ENCODE measurements around the gene NAB1.

The NAB1 gene, protein sequence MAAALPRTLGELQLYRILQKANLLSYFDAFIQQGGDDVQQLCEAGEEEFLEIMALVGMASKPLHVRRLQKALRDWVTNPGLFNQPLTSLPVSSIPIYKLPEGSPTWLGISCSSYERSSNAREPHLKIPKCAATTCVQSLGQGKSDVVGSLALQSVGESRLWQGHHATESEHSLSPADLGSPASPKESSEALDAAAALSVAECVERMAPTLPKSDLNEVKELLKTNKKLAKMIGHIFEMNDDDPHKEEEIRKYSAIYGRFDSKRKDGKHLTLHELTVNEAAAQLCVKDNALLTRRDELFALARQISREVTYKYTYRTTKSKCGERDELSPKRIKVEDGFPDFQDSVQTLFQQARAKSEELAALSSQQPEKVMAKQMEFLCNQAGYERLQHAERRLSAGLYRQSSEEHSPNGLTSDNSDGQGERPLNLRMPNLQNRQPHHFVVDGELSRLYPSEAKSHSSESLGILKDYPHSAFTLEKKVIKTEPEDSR

DNA sequence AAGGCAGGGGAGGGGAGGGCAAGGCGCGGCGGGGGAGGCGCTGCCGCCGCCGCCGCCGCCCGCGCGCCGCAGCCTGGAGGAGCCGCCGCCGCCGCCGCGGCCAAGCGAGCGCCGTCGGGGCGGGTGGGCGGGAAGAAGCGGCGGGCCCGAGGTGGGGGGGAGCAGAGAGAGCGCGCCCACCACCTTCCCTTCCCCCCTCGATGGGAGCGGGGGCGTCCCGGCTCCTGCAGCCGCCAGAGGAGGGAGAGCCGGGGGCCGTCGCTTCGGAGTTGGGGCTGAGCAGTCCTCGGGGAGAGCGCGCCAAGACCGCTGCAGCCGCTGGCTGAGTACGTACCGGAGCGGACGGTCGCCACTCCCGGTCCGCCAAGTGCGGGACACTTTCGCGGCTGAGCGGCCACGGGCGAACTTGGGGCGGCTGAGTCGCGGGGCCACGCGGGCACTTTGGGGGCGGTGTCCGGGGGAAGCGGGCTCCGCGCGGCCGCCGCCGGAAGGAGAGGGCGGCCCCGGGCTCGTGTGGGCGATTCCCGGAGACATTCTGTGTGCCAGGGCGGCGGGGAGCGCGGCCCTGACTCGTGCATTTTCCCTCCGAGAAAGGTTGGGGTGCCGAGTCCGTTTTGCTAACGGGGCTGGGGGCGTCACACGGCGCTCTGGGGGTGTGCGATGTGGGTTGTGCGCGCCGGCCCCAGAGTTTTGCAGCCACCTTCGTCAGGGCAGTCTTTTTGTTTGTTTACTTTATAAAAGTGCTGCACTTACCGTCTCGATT lies at the start of gene NAB1:
TSS of gene NAB1 (plus strand) at position 49 of the 763 bp plus-strand sequence. CDS start 10,094 bp downstream, outside the sequence.
- TF ChIP-seq, protein P1, sequence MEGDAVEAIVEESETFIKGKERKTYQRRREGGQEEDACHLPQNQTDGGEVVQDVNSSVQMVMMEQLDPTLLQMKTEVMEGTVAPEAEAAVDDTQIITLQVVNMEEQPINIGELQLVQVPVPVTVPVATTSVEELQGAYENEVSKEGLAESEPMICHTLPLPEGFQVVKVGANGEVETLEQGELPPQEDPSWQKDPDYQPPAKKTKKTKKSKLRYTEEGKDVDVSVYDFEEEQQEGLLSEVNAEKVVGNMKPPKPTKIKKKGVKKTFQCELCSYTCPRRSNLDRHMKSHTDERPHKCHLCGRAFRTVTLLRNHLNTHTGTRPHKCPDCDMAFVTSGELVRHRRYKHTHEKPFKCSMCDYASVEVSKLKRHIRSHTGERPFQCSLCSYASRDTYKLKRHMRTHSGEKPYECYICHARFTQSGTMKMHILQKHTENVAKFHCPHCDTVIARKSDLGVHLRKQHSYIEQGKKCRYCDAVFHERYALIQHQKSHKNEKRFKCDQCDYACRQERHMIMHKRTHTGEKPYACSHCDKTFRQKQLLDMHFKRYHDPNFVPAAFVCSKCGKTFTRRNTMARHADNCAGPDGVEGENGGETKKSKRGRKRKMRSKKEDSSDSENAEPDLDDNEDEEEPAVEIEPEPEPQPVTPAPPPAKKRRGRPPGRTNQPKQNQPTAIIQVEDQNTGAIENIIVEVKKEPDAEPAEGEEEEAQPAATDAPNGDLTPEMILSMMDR (IDR thresholded peaks at IDR 0.05) = no peak
- H3K36me3 ChIP-seq (ENCODE audit: control insufficient read depth, insufficient read depth, low read length) = no peaks in the 10 kb centered on the region
- H3K79me2 ChIP-seq = peaks cover 12% of the 10 kb centered on the region

DNA sequence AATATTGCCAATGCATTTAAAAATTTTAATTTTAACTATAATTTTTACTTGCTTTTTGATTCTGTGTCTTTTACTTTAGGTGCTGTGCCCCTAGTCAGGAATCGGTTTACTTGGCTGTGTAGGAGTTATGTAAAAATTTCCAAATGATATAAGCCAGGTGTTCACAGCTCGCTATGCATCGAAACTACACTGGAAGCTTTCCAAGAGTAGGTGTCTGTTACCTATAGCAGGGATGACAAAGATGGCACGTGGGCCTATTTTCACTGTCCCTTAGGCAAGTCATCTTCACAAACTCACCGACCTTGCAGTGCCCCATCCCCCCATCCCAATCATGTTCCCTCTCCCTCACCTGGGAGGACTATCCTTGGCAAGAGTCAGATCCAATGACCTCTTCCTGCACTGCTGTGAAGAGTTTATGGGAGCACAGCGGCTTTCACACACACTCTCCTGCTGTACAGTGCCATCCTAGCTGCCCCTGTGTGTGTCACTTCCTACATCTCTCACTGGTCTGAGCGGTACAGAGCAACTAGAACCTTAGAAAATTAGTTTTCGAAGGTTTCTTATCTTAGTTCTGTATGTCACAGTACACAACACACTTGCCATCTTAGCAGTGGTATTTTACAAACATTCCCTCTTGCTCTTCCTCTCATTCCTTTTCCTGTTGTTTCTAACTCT lies 49.2 kb upstream of the NAB1 start:
- H3K9ac ChIP-seq = no peak overlapping the region
- H3K27ac ChIP-seq = no peak overlapping the region
- no peaks in the 10 kb centered on the region for H3K9me3 ChIP-seq (ENCODE audit: control insufficient read depth, low read length)
- TF ChIP-seq, protein P1 (IDR thresholded peaks at IDR 0.05) = no peak
- no peak overlapping the region for H3K4me2 ChIP-seq (ENCODE audit: low read length)
- peaks cover 5% of the 10 kb centered on the region for H3K4me1 ChIP-seq
- H3K4me3 ChIP-seq (ENCODE audit: low read depth, low read length) = no peak overlapping the region
- H3K79me2 ChIP-seq = no peaks in the 10 kb centered on the region
- H2AFZ ChIP-seq = no peak overlapping the region
- no peaks in the 10 kb centered on the region for H3K27me3 ChIP-seq (ENCODE audit: control insufficient read depth, insufficient read depth, low read length)
- H3K36me3 ChIP-seq (ENCODE audit: control insufficient read depth, insufficient read depth, low read length) = no peaks in the 10 kb centered on the region

More for the DNA sequence above, at the start of gene NAB1:
- H3K4me1 ChIP-seq = no peaks in the 10 kb centered on the region
- H3K4me2 ChIP-seq (ENCODE audit: low read length) = peak within 1 kb of the TSS; percentile 50
- no peaks in the 10 kb centered on the region for H3K27me3 ChIP-seq (ENCODE audit: control insufficient read depth, insufficient read depth, low read length)
- peak within 1 kb of the TSS; percentile 75 for H3K4me3 ChIP-seq (ENCODE audit: low read depth, low read length)
- peak within 1 kb of the TSS; percentile 78 for H3K27ac ChIP-seq
- peak within 1 kb of the TSS; percentile 28 for H3K9ac ChIP-seq
- H2AFZ ChIP-seq = peak within 1 kb of the TSS; percentile 87
- no peaks in the 10 kb centered on the region for H3K9me3 ChIP-seq (ENCODE audit: control insufficient read depth, low read length)

DNA sequence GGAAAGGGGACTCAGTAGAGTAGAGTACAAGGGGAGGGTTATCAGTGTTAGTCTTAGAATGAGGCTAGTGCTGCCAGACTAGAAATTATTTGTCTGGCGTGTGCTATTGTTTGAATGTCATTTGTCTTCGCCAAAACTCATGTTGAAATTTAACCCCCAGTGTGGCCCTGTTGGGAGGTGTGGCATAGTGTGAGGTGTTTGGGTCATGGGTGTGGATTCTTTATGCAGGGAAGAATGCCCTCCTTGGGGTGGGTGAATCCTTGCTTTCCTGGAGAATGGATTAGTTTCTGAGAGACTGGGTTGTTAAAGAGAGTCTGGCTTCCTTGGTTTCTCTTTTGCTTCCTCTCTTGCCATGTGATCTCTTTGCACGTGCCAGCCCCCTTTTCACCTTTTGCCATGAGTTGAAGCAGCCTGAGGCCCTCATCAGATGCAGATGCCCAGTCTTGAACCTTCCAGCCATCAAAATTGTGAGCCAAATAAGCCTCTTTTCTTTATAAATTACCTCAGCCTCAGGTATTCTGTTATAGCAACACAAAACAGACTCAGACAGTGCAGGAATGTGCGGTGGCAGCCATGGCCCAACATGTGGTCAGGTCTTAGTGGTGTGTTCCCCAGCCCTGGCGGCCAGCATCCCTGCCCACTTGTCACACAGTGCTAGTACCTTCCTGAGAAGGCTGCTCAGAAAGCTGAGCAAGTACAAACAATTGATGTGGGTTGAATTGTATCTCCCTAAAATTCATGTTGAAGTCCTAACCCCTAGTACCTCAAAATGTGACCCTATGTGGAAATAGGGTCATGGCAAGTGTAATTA lies 48.4 kb upstream of the NAB1 start:
- H3K27ac ChIP-seq = no peak overlapping the region
- no peak overlapping the region for H3K4me2 ChIP-seq (ENCODE audit: low read length)
- H3K79me2 ChIP-seq = no peaks in the 10 kb centered on the region
- TF ChIP-seq, protein P1 (IDR thresholded peaks at IDR 0.05) = no peak
- H3K4me3 ChIP-seq (ENCODE audit: low read depth, low read length) = no peak overlapping the region
- no peaks in the 10 kb centered on the region for H3K9me3 ChIP-seq (ENCODE audit: control insufficient read depth, low read length)
- no peak overlapping the region for H2AFZ ChIP-seq
- H3K27me3 ChIP-seq (ENCODE audit: control insufficient read depth, insufficient read depth, low read length) = no peaks in the 10 kb centered on the region
- no peak overlapping the region for H3K9ac ChIP-seq
- H3K36me3 ChIP-seq (ENCODE audit: control insufficient read depth, insufficient read depth, low read length) = no peaks in the 10 kb centered on the region
- peaks cover 5% of the 10 kb centered on the region for H3K4me1 ChIP-seq

DNA sequence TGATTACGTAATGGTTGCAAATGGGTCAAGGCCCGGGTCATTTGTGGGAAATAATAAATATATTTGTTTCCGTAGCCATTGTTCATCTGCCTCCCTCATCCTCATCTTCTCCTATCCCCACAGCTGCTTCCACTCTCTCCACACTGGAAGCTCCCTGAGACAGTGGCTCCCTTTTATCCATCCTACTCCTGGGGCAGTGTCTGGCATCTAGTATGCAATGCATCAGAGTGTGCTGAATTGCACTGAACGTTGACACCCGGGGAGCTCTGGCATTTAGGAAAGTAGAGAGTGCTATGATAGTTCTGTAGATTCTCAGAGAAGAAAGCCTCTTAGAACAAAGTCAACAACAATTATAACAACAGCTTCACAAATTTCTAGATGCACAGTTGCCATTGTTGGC lies 45.5 kb upstream of the NAB1 start:
- H2AFZ ChIP-seq = no peak overlapping the region
- no peaks in the 10 kb centered on the region for H3K27me3 ChIP-seq (ENCODE audit: control insufficient read depth, insufficient read depth, low read length)
- H3K36me3 ChIP-seq (ENCODE audit: control insufficient read depth, insufficient read depth, low read length) = no peaks in the 10 kb centered on the region
- H3K9ac ChIP-seq = no peak overlapping the region
- H3K4me2 ChIP-seq (ENCODE audit: low read length) = no peak overlapping the region
- peaks cover 5% of the 10 kb centered on the region for H3K4me1 ChIP-seq
- H3K9me3 ChIP-seq (ENCODE audit: control insufficient read depth, low read length) = no peaks in the 10 kb centered on the region
- TF ChIP-seq, protein P1 (IDR thresholded peaks at IDR 0.05) = no peak
- no peaks in the 10 kb centered on the region for H3K79me2 ChIP-seq
- H3K4me3 ChIP-seq (ENCODE audit: low read depth, low read length) = no peak overlapping the region
- no peak overlapping the region for H3K27ac ChIP-seq

Measured in parathyroid adenoma (tissue), 2 donors.